SJCRH30 (cell line): Measurements from ENCODE around the gene DMD. TPM values are rescaled to one million over a fixed set of nuclear protein-coding genes. Genes with fewer than 3 reads are reported as not detected.
A peak's percentile ranks its signal among the peaks of the same experiment; 100 is the strongest.

Source experiments
- DNase-seq, 2 experiments: peaks; one replicate each; pipeline ENCODE4 v3.0.0-alpha.2; 2015 to 2020
- H3K27ac ChIP-seq: fragments of 250-450 bp; sonication (Bioruptor Pico); 2 replicates; pipeline ENCODE4 v1.5.1; 2020; ENCODE audit warnings: mild to moderate bottlenecking, moderate library complexity
- H3K27me3 ChIP-seq: fragments of 250-450 bp; sonication (Bioruptor Pico); 2 replicates; pipeline ENCODE4 v1.5.1; 2020; ENCODE audit warnings: mild to moderate bottlenecking, moderate library complexity
- H3K36me3 ChIP-seq: fragments of 250-450 bp; sonication (Bioruptor Pico); 2 replicates; pipeline ENCODE4 v1.5.1; 2020; ENCODE audit warnings: mild to moderate bottlenecking, moderate library complexity
- H3K4me1 ChIP-seq: fragments of 250-450 bp; sonication (Bioruptor Pico); 2 replicates; pipeline ENCODE4 v1.5.1; 2020; ENCODE audit warnings: mild to moderate bottlenecking, moderate library complexity
- H3K4me3 ChIP-seq: fragments of 250-450 bp; sonication (Bioruptor Pico); 2 replicates; pipeline ENCODE4 v1.5.1; 2020; ENCODE audit warnings: mild to moderate bottlenecking, moderate library complexity
- H3K9me3 ChIP-seq: fragments of 250-450 bp; sonication (Bioruptor Pico); replicated peaks from 2 replicates; pipeline ENCODE4 v1.5.1; 2020; ENCODE audit warnings: mild to moderate bottlenecking, moderate library complexity
- total RNA-seq: library from RNA; depleted of rRNA; stranded (reverse); fragments of >200 nt; shearing (Covaris generic); gene quantifications from 2 replicates; pipeline ENCODE4 v1.2.3, GENCODE V29; 2014

The DMD gene
- total RNA-seq, 1 experiment from 2014 or later, result 94.8 TPM

DNA sequence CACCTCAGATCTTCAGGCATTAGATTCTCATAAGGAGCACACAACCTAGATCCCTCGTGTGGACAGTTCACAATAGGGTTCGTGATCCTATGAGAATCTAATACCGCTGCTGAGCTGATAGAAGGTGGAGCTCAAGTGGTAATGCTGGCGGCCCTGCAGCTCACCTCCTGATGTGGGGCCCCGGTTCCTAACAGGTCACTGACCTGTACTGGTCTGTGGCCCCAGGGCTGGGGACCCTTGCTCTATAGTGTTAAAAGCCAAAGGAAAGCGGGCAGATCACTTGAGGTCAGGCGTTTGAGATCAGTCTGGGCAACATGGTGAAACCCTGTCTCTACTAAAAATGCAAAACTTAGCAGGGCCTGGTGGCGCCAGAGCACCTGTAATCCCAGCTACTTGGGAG is 1092.5 kb downstream of the DMD start:
- Histone ChIP-seq H3K4me3 (no peak overlapping the region), H3K4me1 (no peaks in the 10 kb centered on the region), H3K9me3 (no peaks in the 10 kb centered on the region), H3K27me3 (no peaks in the 10 kb centered on the region), H3K36me3 (no peaks in the 10 kb centered on the region), H3K27ac (no peak overlapping the region)
- DNase-seq, result no peak

DNA sequence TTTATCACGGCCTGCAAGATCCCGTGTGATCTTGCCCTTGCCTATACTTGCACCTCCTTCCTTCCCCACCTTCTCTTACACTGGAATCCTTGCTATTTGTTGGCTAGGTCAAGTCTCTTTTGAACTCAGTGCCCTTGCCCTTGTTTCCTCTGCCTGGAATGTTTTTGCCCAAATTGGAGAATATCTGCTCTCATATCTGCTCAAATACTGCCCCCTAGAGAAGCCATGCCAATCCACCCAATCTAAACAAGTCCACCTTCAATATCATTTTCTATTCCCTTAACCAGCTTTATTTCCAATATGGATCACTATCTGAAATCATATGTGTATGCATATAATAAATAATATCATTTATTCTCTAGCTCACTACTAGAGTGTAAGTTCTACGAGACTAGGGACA is 1095.3 kb downstream of the DMD start:
- no peaks in the 10 kb centered on the region for H3K9me3 ChIP-seq
- H3K4me3 ChIP-seq, result no peak overlapping the region
- H3K36me3 ChIP-seq, result no peaks in the 10 kb centered on the region
- no peak overlapping the region for H3K27ac ChIP-seq
- no peaks in the 10 kb centered on the region for H3K27me3 ChIP-seq
- no peaks in the 10 kb centered on the region for H3K4me1 ChIP-seq
- peak; percentile 6 to 20 for DNase-seq

DNA sequence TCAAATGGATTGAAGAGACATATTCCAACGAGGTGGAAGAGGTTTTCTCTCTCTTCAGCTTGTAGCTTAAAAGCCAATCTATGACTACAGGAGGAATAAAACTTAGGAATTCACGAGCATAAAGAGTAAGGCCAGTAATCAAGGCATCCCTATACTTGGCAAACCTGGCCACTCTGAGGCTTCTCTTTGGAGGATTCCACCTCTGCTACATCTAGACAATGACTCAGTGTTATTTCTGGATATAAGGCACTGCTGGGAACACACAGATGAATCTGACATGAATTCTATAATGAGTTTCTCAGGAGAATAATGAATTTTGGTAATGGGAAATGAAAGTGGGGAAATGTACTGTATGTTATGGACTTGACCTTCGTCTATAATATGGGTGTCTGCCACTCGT is 1123.7 kb downstream of the DMD start:
- no peaks in the 10 kb centered on the region for H3K9me3 ChIP-seq
- H3K4me3 ChIP-seq, result no peak overlapping the region
- no peak for DNase-seq
- no peaks in the 10 kb centered on the region for H3K27me3 ChIP-seq
- H3K36me3 ChIP-seq, result no peaks in the 10 kb centered on the region
- no peak overlapping the region for H3K27ac ChIP-seq
- H3K4me1 ChIP-seq, result no peaks in the 10 kb centered on the region

DNA sequence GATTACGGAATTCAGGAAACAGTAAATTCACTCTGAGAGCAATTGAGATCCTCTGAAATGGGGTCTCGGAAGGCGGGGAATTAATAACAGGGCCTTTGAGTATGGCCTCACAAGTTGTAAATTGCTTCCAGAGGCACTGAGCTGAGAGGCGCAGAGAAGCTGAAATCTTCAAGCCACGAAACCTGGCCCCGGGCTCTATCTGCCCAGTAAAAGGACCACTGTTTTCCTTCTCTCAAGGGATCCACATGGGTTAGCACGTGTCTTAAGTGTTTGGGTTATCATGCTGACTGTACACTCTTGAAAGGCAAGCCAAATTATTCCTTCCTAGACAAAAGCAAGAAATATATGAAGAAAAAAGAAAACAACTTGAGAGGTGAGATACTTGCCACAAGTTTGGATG is 1126.6 kb downstream of the DMD start:
- H3K9me3 ChIP-seq, result no peaks in the 10 kb centered on the region
- DNase-seq, result no peak
- no peaks in the 10 kb centered on the region for H3K27me3 ChIP-seq
- H3K4me3 ChIP-seq, result no peak overlapping the region
- H3K36me3 ChIP-seq, result no peaks in the 10 kb centered on the region
- no peak overlapping the region for H3K27ac ChIP-seq
- no peaks in the 10 kb centered on the region for H3K4me1 ChIP-seq

DNA sequence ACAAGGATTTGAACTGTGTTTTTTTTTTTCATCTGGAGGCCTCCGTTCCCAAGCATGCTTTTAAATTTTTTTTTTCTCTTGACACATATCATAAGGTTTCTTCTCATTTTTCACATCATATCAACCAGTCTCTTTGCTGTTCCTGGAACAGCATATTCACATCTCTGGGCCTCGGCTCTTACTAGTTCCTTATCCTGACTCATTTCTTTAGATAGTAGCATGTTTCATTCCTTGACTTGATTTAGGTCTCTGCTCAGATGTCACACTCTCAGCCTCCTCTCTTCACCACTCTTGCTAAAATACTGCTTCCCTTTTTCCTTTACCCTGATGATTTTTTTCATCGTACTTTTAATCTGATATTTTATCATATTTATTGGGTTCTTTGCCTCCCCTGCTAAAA is 1163.1 kb downstream of the DMD start:
- Histone ChIP-seq H3K9me3 (no peaks in the 10 kb centered on the region), H3K4me3 (no peak overlapping the region), H3K27me3 (no peaks in the 10 kb centered on the region), H3K4me1 (no peaks in the 10 kb centered on the region), H3K27ac (no peak overlapping the region), H3K36me3 (no peaks in the 10 kb centered on the region)
- no peak for DNase-seq

DNA sequence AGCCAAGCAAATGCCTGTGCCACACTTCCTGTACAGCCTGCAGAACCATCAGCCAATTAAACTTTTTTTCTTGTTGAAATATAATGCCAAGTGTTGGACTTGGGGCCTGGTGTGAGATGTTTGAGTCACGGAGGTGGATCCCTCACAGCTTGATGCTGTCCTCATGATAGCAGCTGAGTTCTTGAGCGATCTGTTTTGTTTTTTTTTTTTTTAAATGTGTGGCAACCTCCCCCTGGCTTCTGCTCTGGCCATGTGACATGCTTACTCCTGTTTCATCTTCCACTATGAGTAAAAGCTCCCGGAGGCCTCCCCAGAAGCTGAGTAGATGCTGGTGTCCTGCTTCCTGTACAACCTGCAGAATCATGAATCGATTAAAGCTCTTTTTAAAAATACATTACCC is 1166.2 kb downstream of the DMD start:
- Histone ChIP-seq H3K4me3 (no peak overlapping the region), H3K36me3 (no peaks in the 10 kb centered on the region), H3K4me1 (no peaks in the 10 kb centered on the region), H3K27ac (no peak overlapping the region), H3K27me3 (no peaks in the 10 kb centered on the region), H3K9me3 (no peaks in the 10 kb centered on the region)
- no peak for DNase-seq

DNA sequence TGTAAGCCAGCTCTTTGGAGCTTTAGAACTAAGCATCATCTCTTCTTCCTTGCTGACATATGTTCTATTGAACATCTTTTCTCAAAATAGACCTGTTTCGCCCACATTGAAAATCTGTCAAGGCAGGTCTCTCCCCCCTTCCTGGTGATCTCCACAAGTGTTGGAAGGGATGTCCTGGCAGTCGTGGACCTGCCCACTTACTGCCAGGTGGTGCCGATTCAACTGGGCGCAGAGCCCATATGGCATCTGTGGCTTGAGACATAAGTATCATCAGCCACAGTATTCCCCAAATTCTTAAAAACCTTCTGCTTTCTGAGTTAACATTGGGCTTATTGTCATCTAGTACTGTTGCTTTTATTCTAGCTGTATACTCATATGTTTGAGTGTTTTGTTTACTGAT is 1170.2 kb downstream of the DMD start:
- Histone ChIP-seq H3K4me3 (no peak overlapping the region), H3K27me3 (no peaks in the 10 kb centered on the region), H3K4me1 (no peaks in the 10 kb centered on the region), H3K36me3 (no peaks in the 10 kb centered on the region), H3K27ac (no peak overlapping the region), H3K9me3 (no peaks in the 10 kb centered on the region)
- DNase-seq, result no peak

DNA sequence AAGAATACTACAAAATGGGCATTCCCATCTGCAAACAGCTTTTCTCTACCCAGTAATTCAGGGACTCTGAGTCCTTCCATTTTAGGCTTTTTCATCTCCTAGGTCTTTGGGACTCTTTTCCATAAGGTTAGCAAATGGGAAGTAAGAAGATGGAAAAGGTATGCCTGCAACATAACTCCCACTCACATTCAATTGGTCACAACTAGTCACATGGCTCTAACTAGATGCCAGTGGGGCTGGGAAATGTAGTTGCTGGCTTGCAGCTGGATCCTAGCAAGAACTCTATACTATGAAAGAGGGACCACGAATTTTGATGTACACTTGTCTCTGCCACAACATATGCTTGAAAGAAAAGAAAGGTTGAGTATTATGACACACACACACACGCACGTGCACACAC is 1184.6 kb downstream of the DMD start:
- Histone ChIP-seq H3K36me3 (no peaks in the 10 kb centered on the region), H3K9me3 (no peaks in the 10 kb centered on the region), H3K4me3 (no peak overlapping the region), H3K4me1 (no peaks in the 10 kb centered on the region), H3K27ac (no peak overlapping the region), H3K27me3 (no peaks in the 10 kb centered on the region)
- no peak for DNase-seq

DNA sequence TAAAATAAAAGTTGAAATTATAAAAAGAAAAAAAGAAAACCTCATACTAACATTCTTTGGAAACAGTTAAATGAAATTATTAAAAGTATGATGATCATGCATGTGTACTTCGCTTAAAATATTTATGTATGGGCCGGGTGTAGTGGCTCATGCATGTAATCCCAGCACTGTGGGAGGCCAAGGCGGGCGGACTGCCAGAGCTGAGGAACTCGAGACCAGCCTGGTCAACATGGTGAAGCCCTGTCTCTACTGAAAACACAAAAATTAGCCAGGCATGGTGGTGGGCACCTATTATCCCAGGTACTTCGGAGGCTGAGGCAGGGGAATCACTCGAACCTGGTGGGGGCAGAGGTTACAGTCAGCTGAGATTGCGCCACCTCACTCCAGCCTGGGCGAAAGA is 1187.3 kb downstream of the DMD start:
- H3K27me3 ChIP-seq, result no peaks in the 10 kb centered on the region
- no peak for DNase-seq
- no peaks in the 10 kb centered on the region for H3K36me3 ChIP-seq
- no peaks in the 10 kb centered on the region for H3K9me3 ChIP-seq
- no peak overlapping the region for H3K4me3 ChIP-seq
- H3K27ac ChIP-seq, result no peak overlapping the region
- no peaks in the 10 kb centered on the region for H3K4me1 ChIP-seq

DNA sequence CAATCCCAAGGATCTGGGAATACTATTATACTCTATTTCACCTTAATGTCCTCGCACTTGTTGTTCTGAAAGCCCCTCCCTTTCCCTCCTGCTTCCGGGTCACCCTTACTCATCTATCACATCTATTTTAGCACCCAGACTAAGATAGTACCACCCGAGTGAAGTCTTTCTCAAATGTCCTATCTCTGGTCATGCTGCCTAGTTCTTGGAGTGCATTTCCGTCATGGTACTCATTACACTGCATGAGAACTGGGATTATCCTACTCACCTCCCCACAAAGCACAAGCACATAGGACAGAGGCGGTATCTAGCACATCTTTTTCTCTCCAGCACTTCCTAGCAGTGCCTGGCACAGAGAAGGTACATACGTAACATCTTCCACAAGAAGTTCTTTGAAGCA is 1195.2 kb downstream of the DMD start:
- no peak for DNase-seq
- no peaks in the 10 kb centered on the region for H3K9me3 ChIP-seq
- H3K4me1 ChIP-seq, result no peaks in the 10 kb centered on the region
- H3K36me3 ChIP-seq, result no peaks in the 10 kb centered on the region
- no peak overlapping the region for H3K27ac ChIP-seq
- H3K4me3 ChIP-seq, result no peak overlapping the region
- H3K27me3 ChIP-seq, result no peaks in the 10 kb centered on the region

DNA sequence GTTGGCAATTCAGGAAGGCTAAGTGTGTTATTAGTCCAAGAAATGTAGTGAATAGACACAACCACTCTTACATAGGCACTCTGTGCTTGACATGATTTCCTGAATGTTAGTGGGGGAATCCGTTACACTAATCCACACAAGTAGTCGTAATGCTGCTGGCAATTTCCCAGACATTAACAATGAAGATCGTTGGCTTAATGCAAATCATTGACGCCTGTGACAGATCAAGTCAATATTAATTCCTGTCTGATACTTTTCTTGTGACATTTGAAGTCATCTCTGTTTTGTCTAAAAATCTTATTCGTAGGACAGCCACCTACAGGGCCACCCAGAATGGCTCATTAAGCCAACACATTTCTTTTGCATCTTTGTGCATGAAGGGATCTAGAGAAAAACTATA is 1200.4 kb downstream of the DMD start:
- no peak overlapping the region for H3K4me3 ChIP-seq
- no peaks in the 10 kb centered on the region for H3K36me3 ChIP-seq
- H3K4me1 ChIP-seq, result no peaks in the 10 kb centered on the region
- DNase-seq, result no peak
- no peak overlapping the region for H3K27ac ChIP-seq
- no peaks in the 10 kb centered on the region for H3K9me3 ChIP-seq
- no peaks in the 10 kb centered on the region for H3K27me3 ChIP-seq

DNA sequence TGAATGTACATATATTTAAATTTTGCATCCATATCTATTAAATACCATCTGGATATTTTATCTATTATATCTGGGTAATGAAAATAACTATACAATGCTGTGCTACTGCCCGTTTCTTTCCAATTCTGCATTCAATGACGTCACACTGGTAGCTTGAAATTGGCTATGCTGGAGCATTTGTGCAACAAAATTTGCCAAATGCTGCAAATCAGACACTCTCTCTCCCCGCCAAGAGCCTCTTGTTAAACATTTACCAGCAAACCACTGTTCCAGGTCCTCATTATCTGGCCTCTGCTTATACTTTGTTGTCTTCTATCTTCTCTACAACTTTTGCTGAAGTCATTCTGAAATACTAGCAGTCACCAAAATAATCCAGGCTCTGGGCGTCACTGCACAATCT is 1201.1 kb downstream of the DMD start:
- Histone ChIP-seq H3K4me1 (no peaks in the 10 kb centered on the region), H3K4me3 (no peak overlapping the region)

DNA sequence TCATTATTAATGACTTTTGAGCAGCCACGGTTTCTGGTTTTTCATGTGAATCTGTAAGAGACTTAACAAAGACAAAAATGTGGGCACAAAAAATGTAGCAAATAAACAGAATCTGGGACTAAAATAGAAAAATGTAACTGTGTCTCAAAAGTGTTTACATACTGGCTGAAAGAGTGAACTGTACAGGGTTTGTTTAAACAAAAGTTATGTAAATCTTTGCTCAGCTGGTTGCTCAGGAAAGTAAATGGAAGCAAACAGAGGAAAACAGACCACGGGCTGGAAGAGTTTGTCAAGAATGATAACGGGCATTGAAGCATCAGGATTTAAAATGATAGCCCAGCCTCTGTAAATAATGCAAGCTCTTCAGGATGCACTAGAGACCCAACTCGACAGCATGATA is 1217.7 kb downstream of the DMD start:
- H3K27me3 ChIP-seq, result no peaks in the 10 kb centered on the region
- H3K4me3 ChIP-seq, result no peak overlapping the region
- no peaks in the 10 kb centered on the region for H3K36me3 ChIP-seq
- H3K9me3 ChIP-seq, result no peaks in the 10 kb centered on the region
- no peak for DNase-seq
- H3K27ac ChIP-seq, result no peak overlapping the region
- no peaks in the 10 kb centered on the region for H3K4me1 ChIP-seq

More for the DNA sequence above, 1201.1 kb downstream of the DMD start:
- Histone ChIP-seq H3K27ac (no peak overlapping the region), H3K27me3 (no peaks in the 10 kb centered on the region), H3K9me3 (no peaks in the 10 kb centered on the region), H3K36me3 (no peaks in the 10 kb centered on the region)
- no peak for DNase-seq

DNA sequence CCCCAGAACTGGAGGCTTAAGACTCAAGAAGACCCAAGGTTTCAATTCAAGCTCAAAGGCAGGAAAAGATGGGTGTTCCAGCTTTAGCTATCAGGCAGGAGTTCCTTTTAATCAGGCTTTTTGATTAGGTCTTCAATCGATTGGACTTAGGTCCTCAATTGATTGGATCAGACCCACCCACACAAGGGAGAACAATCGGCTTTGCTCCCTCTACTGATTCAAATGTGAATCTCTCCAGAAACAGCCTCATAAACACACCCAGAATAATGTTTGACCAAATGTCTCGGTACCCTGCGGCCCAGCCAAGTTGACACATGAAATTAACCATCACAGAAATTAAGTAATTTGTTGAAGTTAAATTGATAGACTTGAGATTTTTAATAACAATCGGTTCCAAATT is 1222.4 kb downstream of the DMD start:
- H3K27me3 ChIP-seq, result no peaks in the 10 kb centered on the region
- H3K27ac ChIP-seq, result no peak overlapping the region
- no peaks in the 10 kb centered on the region for H3K4me1 ChIP-seq
- H3K9me3 ChIP-seq, result no peaks in the 10 kb centered on the region
- DNase-seq, result no peak
- H3K4me3 ChIP-seq, result no peak overlapping the region
- no peaks in the 10 kb centered on the region for H3K36me3 ChIP-seq

DNA sequence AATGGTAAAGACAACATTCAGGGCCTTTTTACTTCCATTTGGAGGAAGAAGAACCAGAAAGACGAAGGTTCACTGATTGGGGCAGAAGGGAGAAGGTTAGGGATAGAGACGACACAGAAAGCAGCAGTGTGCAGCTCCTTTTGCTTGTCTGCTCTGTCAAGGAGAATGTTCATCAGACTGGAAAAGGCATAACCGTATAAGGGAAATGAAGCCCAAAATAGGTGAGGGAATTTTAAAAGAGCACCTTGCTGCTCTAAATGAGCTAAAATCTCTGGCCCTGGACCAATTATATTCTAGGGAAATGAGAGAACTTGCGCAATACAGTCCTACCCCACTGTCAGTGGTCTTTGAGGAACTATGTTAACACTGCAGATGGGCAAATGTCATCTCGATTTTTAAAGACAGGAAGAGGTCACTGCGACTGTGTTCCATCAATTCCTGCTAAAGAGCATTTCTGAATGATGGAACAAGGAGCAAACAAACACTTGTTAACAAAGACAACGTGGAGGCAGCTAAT is 1229.7 kb downstream of the DMD start:
- no peaks in the 10 kb centered on the region for H3K36me3 ChIP-seq
- H3K4me3 ChIP-seq, result no peak overlapping the region
- H3K4me1 ChIP-seq, result no peaks in the 10 kb centered on the region
- DNase-seq, result no peak
- no peaks in the 10 kb centered on the region for H3K9me3 ChIP-seq
- no peaks in the 10 kb centered on the region for H3K27me3 ChIP-seq
- no peak overlapping the region for H3K27ac ChIP-seq

DNA sequence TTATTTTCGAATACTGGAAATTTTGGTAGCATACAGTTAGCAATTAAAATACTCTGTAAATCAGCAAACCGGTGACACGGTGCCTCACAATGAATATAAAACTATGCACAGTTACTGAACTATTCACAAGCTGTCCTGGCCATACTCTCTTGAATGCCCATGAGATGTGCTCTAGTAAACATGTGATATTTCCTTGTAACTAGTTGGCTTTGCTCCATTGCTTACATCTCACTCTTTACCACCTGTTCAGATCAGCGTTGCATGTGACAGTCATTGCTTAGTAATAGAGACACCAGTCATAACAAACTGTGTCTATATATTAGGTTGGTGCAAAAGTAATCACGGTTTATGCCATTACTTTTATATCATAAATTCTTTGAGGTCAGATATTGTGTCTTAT is 1241.6 kb downstream of the DMD start:
- peaks cover 25% of the 10 kb centered on the region for H3K4me1 ChIP-seq
- H3K27ac ChIP-seq, result no peak overlapping the region
- no peaks in the 10 kb centered on the region for H3K27me3 ChIP-seq
- DNase-seq, result peak in 1 of 2 experiments; percentile 39
- H3K4me3 ChIP-seq, result no peak overlapping the region
- no peaks in the 10 kb centered on the region for H3K9me3 ChIP-seq
- no peaks in the 10 kb centered on the region for H3K36me3 ChIP-seq

DNA sequence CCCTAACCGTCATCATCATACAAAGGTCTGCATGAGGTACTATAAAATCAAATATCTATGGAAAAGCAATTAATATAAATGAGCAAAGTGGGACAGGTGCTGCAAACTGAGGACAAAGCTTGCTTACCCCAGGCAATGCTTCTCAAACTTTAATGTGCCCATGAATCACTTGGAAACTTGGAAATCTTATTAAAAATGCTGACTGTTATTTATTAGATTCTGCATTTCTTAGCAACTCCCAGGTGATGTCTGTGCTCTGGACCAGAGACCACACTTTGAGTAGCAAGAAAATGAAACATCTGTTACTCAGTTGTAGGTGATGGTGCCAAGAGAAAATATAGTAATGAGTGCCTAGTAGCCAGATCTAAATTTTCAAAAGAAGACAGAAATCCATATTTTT is 1249.1 kb downstream of the DMD start:
- Histone ChIP-seq H3K9me3 (no peaks in the 10 kb centered on the region), H3K4me3 (no peak overlapping the region), H3K27ac (no peak overlapping the region), H3K36me3 (no peaks in the 10 kb centered on the region), H3K27me3 (no peaks in the 10 kb centered on the region), H3K4me1 (peaks cover 10% of the 10 kb centered on the region)
- no peak for DNase-seq
